IPS-15b (cell line): Measurements from ENCODE around the gene RNF130.
"Not testable (repeated sequence)": the region's sequence is repeated elsewhere in the genome, so short reads cannot be mapped to it uniquely, and the experiment has no call there.

Experiments used
- H3K27me3 ChIP-seq: one replicate; pipeline ENCODE4 v1.6.1; 2013; ENCODE audit warnings: low read length; ENCODE audit not compliant: control insufficient read depth, insufficient read depth
- H3K36me3 ChIP-seq: one replicate; pipeline ENCODE4 v1.6.1; 2013; ENCODE audit warnings: low read length; ENCODE audit not compliant: control insufficient read depth, insufficient read depth
- H3K4me1 ChIP-seq: one replicate; pipeline ENCODE4 v1.6.1; 2013; ENCODE audit warnings: mild to moderate bottlenecking, low read length; ENCODE audit not compliant: control insufficient read depth, insufficient read depth
- H3K4me3 ChIP-seq: one replicate; pipeline ENCODE4 v1.5.1; 2013; ENCODE audit warnings: low read depth, low read length
- H3K9ac ChIP-seq: one replicate; pipeline ENCODE4 v1.6.1; 2013; ENCODE audit warnings: low read depth, mild to moderate bottlenecking, low read length
- H3K9me3 ChIP-seq: one replicate; pipeline ENCODE4 v1.6.1; 2013; ENCODE audit warnings: mild to moderate bottlenecking, low read length; ENCODE audit not compliant: control insufficient read depth, insufficient read depth

The RNF130 gene

DNA sequence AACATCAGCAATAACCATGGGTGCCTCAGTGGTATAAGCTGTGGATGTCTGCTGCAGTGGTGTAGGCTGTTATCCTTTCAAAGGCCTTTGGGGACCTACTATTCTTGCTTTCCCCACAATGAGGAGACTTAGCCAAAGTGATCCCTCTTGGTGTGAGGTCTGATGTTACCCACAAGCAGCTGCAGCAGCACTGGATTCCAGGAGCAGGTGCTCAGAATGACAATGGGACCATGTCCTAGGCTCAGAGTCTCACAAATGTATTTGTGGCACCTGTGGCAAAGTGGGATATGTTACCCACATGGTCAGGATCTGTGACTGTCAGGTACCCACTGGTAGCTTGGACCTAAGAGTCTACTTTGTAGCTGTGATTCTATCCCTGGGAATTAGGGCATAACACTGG is 70.4 kb downstream of the RNF130 start:
- H3K4me1 ChIP-seq: no peaks in the 10 kb centered on the region
- no peak overlapping the region for H3K4me3 ChIP-seq
- no peak overlapping the region for H3K9ac ChIP-seq
- H3K36me3 ChIP-seq: peaks cover 14% of the 10 kb centered on the region
- no peaks in the 10 kb centered on the region for H3K9me3 ChIP-seq
- no peaks in the 10 kb centered on the region for H3K27me3 ChIP-seq

DNA sequence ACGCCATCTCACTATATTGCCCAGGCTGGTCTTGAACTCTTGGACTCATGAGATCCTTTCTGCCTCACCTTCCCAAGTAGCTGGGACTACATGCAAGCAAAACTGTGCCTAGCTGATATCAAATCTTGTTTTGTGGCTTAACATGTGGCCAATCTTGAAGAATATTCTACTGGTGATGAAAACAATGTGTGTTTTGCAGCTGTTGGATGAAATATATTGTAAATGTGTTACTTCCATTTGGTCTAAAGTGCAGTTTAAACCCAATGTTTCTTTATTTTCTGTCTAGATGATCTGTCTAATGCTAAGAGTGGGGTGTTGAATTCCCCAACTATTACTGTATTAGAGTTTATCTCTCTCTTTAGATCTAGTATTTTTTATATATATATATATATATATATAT is 73.1 kb downstream of the RNF130 start:
- Histone ChIP-seq H3K36me3 (peaks cover 14% of the 10 kb centered on the region), H3K9ac (no peak overlapping the region), H3K4me3 (no peak overlapping the region), H3K9me3 (no peaks in the 10 kb centered on the region), H3K27me3 (no peaks in the 10 kb centered on the region), H3K4me1 (no peaks in the 10 kb centered on the region)

DNA sequence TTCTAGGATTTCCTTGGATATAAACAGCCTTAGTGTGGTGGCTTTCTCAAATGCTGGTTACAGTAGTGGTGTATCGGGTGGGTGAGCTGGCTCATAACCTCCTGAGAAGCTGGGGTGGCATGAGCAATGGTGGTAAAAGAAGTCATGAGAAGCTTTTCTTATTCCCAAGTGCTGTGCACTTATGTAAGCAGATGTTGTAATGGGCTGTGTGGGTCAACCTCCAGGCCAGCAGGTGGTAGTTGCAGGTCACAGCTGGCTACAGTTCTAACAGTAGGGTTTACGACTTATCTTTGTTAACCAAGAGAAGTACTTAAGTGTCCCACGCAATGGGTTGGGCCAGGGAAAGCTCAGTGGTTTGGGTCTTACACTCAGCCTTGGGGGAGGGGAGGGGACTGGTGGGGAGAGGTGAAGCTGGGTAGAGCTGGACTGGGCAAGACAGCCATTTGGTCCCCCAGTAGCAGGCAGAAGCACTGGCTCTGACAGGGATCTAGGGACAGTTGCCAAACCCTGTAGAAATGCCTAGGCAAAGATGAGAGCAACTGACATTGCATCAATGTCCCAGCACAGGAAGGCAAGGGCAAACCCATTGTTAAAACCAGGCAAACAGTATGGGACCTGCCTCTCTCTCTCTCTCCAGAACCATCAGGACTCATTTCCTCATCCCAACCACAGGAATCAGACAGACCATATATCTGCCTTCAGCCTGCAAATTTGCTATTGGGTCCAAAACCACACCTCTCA is 76.8 kb downstream of the RNF130 start:
- Histone ChIP-seq H3K9ac (no peak overlapping the region), H3K4me1 (no peaks in the 10 kb centered on the region), H3K36me3 (no peaks in the 10 kb centered on the region), H3K27me3 (no peaks in the 10 kb centered on the region), H3K9me3 (no peaks in the 10 kb centered on the region), H3K4me3 (no peak overlapping the region)

DNA sequence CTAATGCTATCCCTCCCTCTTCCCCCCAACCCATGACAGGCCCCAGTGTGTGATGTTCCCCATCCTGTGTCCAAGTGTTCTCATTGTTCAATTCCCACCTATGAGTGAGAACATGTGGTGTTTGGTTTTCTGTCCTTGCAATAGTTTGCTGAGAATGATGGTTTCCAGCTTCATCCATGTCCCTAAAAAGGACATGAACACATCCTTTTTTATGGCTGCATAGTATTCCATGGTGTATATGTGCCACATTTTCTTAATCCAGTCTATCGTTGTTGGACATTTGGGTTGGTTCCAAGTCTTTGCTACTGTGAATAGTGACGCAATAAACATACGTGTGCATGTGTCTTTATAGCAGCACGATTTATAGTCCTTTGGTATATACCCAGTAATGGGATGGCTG is 78.7 kb downstream of the RNF130 start:
- H3K4me3 ChIP-seq, H3K27me3 ChIP-seq, H3K9me3 ChIP-seq, H3K36me3 ChIP-seq, H3K4me1 ChIP-seq, H3K9ac ChIP-seq: not testable (repeated sequence)

DNA sequence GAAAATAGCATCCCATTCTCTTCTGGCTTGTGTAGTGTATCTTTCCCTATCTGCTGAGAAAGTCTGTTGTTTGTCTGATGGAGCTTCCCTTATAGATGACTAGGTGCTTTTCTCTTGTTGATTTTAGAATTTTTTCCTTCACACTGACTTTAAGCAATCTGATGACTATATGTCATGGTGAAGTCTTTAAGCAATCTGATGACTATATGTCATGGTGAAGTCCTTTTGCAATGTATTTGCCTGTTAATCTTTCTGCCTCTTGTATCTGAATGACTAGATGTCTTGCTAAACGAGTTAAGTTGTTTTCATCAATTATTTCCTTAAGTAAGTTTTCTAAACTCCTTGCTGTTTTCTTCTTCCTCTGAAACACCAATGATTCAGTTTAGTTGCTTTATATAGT is 80.5 kb downstream of the RNF130 start:
- Histone ChIP-seq H3K27me3 (no peaks in the 10 kb centered on the region), H3K4me1 (no peaks in the 10 kb centered on the region), H3K9me3 (no peaks in the 10 kb centered on the region), H3K36me3 (no peaks in the 10 kb centered on the region), H3K9ac (no peak overlapping the region), H3K4me3 (no peak overlapping the region)

DNA sequence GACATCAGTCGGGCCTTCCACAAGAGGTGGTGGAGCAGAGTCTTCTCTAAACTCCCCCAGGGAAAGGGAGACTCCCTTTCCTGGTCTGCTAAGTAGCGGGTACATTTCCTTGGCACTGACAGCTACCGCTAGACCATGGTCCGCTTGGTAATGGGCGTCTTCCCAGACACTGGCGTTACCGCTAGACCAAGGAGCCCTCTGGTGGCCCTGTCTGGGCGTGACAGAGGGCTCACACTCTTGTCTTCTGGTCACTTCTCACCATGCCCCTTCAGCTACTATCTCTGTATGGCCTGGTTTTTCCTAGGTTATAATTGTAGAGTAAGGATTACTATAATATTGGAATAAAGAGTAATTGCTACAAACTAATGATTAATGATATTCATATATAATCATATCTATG is 81.0 kb downstream of the RNF130 start:
- not testable (repeated sequence) for H3K9ac ChIP-seq, H3K9me3 ChIP-seq, H3K27me3 ChIP-seq, H3K4me3 ChIP-seq, H3K36me3 ChIP-seq, H3K4me1 ChIP-seq

DNA sequence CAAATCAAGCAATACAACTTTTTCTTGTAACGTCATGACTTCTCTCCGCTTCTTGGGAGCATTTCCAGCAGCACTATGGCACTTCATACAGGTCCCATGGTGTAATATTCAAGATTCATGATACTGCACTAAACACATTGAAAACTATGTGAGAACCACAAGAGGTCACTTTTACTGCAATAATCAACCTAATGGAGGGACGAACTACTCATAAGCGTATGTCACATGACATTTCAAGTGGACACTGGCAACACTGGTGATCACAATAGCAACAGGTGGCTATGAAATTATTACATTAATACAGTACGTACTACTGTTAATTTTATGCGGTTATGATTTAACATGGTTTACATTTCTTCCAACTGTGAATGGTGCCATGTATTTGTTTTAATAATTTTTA is 85.2 kb downstream of the RNF130 start:
- Histone ChIP-seq H3K27me3 (no peaks in the 10 kb centered on the region), H3K36me3 (no peaks in the 10 kb centered on the region), H3K4me3 (no peak overlapping the region), H3K4me1 (no peaks in the 10 kb centered on the region), H3K9me3 (no peaks in the 10 kb centered on the region), H3K9ac (no peak overlapping the region)

DNA sequence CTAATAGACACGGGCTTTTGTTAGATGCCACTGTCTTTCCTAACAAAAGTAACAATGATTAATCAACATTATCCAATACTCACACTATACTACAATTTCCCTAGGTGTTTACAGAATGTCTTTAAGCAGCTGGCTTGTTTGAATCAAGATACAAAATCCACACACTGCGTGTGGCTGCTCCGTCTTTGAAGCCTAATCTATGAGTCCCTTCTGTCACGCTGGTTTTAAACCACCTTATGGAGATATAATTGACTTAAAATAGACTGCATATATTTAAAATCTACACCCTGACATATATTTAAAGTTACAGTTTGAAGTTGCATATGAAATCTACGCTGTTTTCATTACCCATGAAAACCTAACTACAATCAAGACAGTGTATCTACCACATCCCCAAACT is 89.9 kb downstream of the RNF130 start:
- Histone ChIP-seq H3K9ac (no peak overlapping the region), H3K4me3 (no peak overlapping the region), H3K36me3 (peaks cover 15% of the 10 kb centered on the region), H3K27me3 (no peaks in the 10 kb centered on the region), H3K9me3 (no peaks in the 10 kb centered on the region), H3K4me1 (no peaks in the 10 kb centered on the region)

DNA sequence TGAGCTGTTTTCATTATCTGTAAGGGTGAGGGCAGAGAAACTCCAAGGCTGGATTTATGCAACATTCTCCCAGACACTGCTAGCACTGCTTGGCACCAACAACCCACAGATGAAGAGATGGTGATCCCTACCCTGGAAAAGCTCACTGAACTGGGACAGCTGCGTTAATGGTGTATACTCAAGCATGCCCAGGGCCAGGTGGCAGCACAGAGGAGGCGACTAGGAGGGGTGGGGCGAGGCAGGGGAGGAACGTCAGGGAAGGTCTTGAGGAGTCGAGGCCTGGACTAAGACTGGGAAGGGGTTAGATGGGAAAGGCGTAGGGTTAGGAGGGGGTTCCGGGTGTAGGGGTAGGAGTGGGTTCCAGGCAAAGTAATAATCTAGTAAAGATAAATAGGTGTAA is 90.8 kb downstream of the RNF130 start:
- peaks cover 19% of the 10 kb centered on the region for H3K36me3 ChIP-seq
- no peaks in the 10 kb centered on the region for H3K9me3 ChIP-seq
- no peaks in the 10 kb centered on the region for H3K27me3 ChIP-seq
- H3K4me1 ChIP-seq: no peaks in the 10 kb centered on the region
- H3K9ac ChIP-seq: no peak overlapping the region
- H3K4me3 ChIP-seq: no peak overlapping the region

DNA sequence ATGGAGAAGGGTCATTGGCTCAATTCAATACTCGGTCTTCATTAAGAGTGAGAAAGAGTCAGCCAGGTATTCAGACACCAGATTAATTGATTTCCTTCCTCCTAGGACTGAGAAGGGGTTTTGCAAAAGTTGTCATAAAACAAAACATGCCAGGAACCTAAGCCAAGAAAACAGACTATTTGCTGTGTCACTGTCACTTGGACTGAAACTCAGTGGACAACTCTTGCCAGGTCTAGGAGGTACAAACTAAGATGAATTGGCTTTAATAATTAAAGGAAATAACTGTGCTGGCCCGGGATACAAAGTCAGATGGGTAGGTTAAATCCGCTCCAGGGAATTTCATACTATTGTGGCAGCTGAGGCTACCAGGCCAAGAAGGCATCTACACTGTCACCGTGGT is 92.8 kb downstream of the RNF130 start:
- no peak overlapping the region for H3K4me3 ChIP-seq
- no peaks in the 10 kb centered on the region for H3K9me3 ChIP-seq
- H3K9ac ChIP-seq: no peak overlapping the region
- peaks cover 33% of the 10 kb centered on the region for H3K36me3 ChIP-seq
- H3K27me3 ChIP-seq: no peaks in the 10 kb centered on the region
- peaks cover 2% of the 10 kb centered on the region for H3K4me1 ChIP-seq

DNA sequence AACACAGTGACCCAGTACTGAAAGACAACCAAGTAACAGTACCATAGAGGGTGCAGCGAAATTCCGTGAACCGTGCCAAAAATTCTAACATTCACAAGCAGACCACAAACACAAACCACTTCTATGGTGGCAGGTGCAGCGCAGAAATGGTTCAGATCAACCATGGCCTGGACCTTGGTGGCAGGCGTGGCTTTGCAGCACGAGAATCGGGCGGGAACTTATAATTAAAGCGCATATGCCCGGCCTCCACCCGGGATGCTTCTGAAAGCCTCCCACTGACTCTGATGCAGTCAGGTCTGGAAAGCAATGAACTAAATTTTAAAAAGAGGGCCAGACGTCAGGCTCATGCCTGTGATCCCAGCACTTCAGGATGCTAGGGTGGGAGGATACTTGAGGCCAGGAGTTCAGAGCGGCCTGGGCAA is 95.8 kb downstream of the RNF130 start:
- Histone ChIP-seq H3K9me3 (no peaks in the 10 kb centered on the region), H3K4me1 (peaks cover 2% of the 10 kb centered on the region), H3K4me3 (no peak overlapping the region), H3K9ac (no peak overlapping the region), H3K36me3 (peaks cover 34% of the 10 kb centered on the region), H3K27me3 (no peaks in the 10 kb centered on the region)

DNA sequence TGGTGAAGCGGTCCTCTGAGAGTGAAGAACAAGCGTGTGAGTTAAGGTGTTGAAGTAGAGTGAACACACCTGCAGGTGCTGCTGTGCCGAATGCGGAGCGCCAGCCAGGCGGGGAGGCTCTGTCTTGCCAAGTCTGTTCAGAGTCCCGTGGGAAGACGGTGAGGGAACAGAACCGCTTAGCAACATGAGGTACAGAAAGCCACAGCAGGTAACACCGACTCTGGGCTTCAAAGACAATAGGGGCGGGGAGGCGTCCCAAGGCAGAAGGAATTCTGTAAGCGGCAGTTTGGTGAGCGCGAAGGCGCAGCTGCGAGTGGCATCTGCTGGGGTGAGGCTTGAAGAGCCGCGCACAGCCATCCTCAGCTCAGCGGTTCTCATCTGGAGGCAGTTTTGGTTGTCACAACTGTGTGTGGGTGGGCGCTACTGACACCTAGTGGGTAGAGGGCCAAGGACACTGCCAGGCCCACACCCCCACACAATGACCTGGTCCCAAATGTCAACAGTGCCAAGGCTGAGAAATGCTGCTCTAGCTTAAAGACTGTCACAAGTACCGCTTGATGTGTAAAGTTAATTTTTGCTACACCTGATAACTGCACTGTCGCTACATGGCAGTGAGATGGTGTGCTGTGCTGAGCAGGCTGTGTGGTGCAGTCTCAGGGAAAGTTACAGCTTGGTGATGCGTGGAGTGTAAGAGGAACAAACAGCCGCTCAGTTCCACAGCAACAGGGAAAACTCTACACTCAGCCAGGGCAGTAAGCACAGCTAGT is 96.4 kb downstream of the RNF130 start:
- Histone ChIP-seq H3K36me3 (peaks cover 34% of the 10 kb centered on the region), H3K4me3 (no peak overlapping the region), H3K4me1 (peaks cover 2% of the 10 kb centered on the region), H3K27me3 (no peaks in the 10 kb centered on the region), H3K9ac (no peak overlapping the region), H3K9me3 (no peaks in the 10 kb centered on the region)
